ENCODE results near the gene CPNE9. TPM values are rescaled to one million over a fixed set of nuclear protein-coding genes. Genes with fewer than 3 reads are reported as not detected.

The CPNE9 gene
- total and polyA plus RNA-seq, 2 donors from 2014 or later, result 0.16 to 0.19 TPM

DNA sequence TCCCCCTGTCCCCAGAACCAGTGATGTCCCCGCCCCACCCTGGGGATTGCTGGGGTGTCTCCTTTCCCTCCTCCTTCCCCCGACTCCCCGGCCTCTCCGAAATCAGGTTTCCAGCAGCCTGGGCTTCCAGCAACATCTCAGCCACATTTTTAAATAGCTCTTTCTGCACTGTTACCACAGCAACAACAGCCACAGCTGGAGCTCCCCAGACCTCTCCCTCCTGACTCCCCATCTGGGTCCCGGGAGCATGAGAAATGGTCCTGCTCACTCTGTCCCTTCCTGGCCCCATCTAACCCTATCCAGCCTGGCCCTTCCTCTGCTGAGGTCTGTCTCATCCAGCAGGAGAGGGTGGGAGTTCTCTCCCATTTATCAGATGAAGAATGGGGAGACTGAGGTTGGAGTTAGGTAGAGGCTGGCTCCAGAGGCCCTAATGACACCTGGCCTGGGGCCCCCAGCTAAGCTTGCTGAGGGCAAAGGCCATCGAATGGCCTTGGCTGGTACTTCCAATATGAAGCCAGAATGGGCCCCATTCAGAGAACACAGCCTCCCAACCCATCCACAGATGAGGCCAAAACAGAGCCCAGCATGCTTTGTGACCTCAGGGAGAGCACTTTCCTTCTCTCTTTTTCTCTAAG lies 64.6 kb downstream of the CPNE9 start:
- FAIRE-seq, result no peak
- peak in 1 of 5 donors; percentile 24 for DNase-seq
- H3K27ac ChIP-seq (ENCODE audit: low read depth in 2 of 2, low read length in 2 of 2), result peak overlapping the region in 1 of 2 donors; percentile 36
- no peaks in the 10 kb centered on the region for H3K9me3 ChIP-seq (ENCODE audit: control insufficient read depth in 2 of 3, insufficient read depth in 1 of 3, low read length in 3 of 3)
- H3K27me3 ChIP-seq (ENCODE audit: control insufficient read depth, insufficient read depth, low read length), result no peaks in the 10 kb centered on the region
- peak overlapping the region in 1 of 3 donors; percentile 79 for H3K9ac ChIP-seq (ENCODE audit: low read length in 3 of 3)
- H3K4me3 ChIP-seq (ENCODE audit: low read length in 3 of 3), result peak overlapping the region in 1 of 3 donors; percentile 73
- intact Hi-C loops (cut with DNase I), result no loop called here
- TF ChIP-seq, protein P1, sequence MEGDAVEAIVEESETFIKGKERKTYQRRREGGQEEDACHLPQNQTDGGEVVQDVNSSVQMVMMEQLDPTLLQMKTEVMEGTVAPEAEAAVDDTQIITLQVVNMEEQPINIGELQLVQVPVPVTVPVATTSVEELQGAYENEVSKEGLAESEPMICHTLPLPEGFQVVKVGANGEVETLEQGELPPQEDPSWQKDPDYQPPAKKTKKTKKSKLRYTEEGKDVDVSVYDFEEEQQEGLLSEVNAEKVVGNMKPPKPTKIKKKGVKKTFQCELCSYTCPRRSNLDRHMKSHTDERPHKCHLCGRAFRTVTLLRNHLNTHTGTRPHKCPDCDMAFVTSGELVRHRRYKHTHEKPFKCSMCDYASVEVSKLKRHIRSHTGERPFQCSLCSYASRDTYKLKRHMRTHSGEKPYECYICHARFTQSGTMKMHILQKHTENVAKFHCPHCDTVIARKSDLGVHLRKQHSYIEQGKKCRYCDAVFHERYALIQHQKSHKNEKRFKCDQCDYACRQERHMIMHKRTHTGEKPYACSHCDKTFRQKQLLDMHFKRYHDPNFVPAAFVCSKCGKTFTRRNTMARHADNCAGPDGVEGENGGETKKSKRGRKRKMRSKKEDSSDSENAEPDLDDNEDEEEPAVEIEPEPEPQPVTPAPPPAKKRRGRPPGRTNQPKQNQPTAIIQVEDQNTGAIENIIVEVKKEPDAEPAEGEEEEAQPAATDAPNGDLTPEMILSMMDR (IDR thresholded peaks at IDR 0.05; ENCODE audit: borderline replicate concordance, extremely low read depth, insufficient read depth), result no peak
- H3K4me1 ChIP-seq (ENCODE audit: control insufficient read depth in 2 of 3, insufficient read depth in 2 of 3, low read depth in 1 of 3, low read length in 3 of 3), result peaks cover 0 to 29% (median 27%) of the 10 kb centered on the region in 3 donors
- H3K36me3 ChIP-seq (ENCODE audit: control insufficient read depth in 2 of 3, insufficient read depth in 3 of 3, low read length in 3 of 3), result peaks cover 0 to 2% (median 0%) of the 10 kb centered on the region in 3 donors

DNA sequence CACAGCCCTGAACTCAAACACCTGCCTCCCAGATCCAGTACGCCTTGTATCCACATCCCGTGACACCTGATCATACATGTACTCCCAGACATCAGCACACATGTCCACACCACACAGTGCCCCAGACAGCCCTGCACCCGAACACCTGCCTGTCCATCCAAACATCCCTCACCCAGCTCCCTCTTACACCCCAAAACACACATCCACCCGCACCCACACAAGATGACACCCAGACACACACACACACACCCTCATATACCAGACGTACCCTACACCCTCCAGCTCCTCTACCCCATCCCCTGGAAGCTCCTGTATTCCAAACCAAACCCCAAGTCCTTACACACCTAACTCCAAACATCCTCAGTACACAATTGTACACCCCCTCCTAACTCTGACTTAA lies 65.4 kb downstream of the CPNE9 start:
- no peak for DNase-seq
- peak overlapping the region; percentile 36 to 77 for H3K27ac ChIP-seq (ENCODE audit: low read depth in 2 of 2, low read length in 2 of 2)
- peak overlapping the region; percentile 2 to 98 (median 79) for H3K9ac ChIP-seq (ENCODE audit: low read length in 3 of 3)
- H3K9me3 ChIP-seq (ENCODE audit: control insufficient read depth in 2 of 3, insufficient read depth in 1 of 3, low read length in 3 of 3), result no peaks in the 10 kb centered on the region
- TF ChIP-seq, protein P1 (IDR thresholded peaks at IDR 0.05; ENCODE audit: borderline replicate concordance, extremely low read depth, insufficient read depth), result no peak
- H3K27me3 ChIP-seq (ENCODE audit: control insufficient read depth, insufficient read depth, low read length), result no peaks in the 10 kb centered on the region
- H3K4me1 ChIP-seq (ENCODE audit: control insufficient read depth in 2 of 3, insufficient read depth in 2 of 3, low read depth in 1 of 3, low read length in 3 of 3), result peaks cover 0 to 29% (median 27%) of the 10 kb centered on the region in 3 donors
- H3K36me3 ChIP-seq (ENCODE audit: control insufficient read depth in 2 of 3, insufficient read depth in 3 of 3, low read length in 3 of 3), result no peaks in the 10 kb centered on the region
- FAIRE-seq, result no peak
- H3K4me3 ChIP-seq (ENCODE audit: low read length in 3 of 3), result peak overlapping the region; percentile 5 to 73 (median 62)
- intact Hi-C loops (cut with DNase I), result no loop called here

- H3K4me3 ChIP-seq (ENCODE audit: low read length in 3 of 3), result peak within 1 kb of the TSS; percentile 56 to 73 (median 73)
- peak within 1 kb of the TSS; percentile 77 to 91 for H3K27ac ChIP-seq (ENCODE audit: low read depth in 2 of 2, low read length in 2 of 2)
- peak; percentile 86 to 95 (median 90) for DNase-seq
- no peaks in the 10 kb centered on the region for H3K9me3 ChIP-seq (ENCODE audit: control insufficient read depth in 2 of 3, insufficient read depth in 1 of 3, low read length in 3 of 3)
- intact Hi-C loops (cut with DNase I), result no loop called here
- no peak for FAIRE-seq
- TF ChIP-seq, protein P1 (IDR thresholded peaks at IDR 0.05; ENCODE audit: borderline replicate concordance, extremely low read depth, insufficient read depth), result no peak
- H3K9ac ChIP-seq (ENCODE audit: low read length in 3 of 3), result peak within 1 kb of the TSS; percentile 2 to 98 (median 79)
- H3K27me3 ChIP-seq (ENCODE audit: control insufficient read depth, insufficient read depth, low read length), result no peaks in the 10 kb centered on the region
- no peaks in the 10 kb centered on the region for H3K36me3 ChIP-seq (ENCODE audit: control insufficient read depth in 2 of 3, insufficient read depth in 3 of 3, low read length in 3 of 3)
- H3K4me1 ChIP-seq (ENCODE audit: control insufficient read depth in 2 of 3, insufficient read depth in 2 of 3, low read depth in 1 of 3, low read length in 3 of 3), result peaks cover 0 to 29% (median 27%) of the 10 kb centered on the region in 3 donors
Measured at GRCh38 chr3:9769426-9770275, 66.0 kb downstream of the CPNE9 start, which contains the start of gene CAMK1. CAMK1 (minus strand) TSS chr3:9769947; CDS start chr3:9767749, 2,198 bp downstream.
